ENCODE results near the gene TMEM245. TPM values are rescaled to one million over a fixed set of nuclear protein-coding genes. Genes with fewer than 3 reads are reported as not detected.

TMEM245 gene
- polyA plus RNA-seq, 2 of the 4 experiments (the other 2 are of a cell fraction), result 44.9 to 88.9 TPM

- H3K4me1 ChIP-seq, result peaks cover 5% of the 10 kb centered on the region; the same call in 1 of the 3 replicates
- TF ChIP-seq ATOH8 (CRISPR knock-in tag; IDR thresholded peaks at IDR 0.05; ENCODE audit: low read depth) (no peak), JUN (IDR thresholded peaks at IDR 0.05) (no peak), SMC3 (IDR thresholded peaks at IDR 0.05) (no peak), ZNF302 (CRISPR knock-in tag; IDR thresholded peaks at IDR 0.05) (no peak), MYC (IDR thresholded peaks at IDR 0.05; ENCODE audit: borderline replicate concordance, low read length) (no peak), FOXS1 (CRISPR knock-in tag; IDR thresholded peaks at IDR 0.05) (no peak), HOXB5 (CRISPR knock-in tag; IDR thresholded peaks at IDR 0.05) (no peak)
- H3K27ac ChIP-seq, result no peak overlapping the region
- DNase-seq (ENCODE audit: low read depth in 1 of 2, low spot score in 1 of 2) (no peak), FAIRE-seq (no peak), ATAC-seq (no peak)
- no peak overlapping the region for H3K4me2 ChIP-seq
- no peak overlapping the region for H3K4me3 ChIP-seq
- 90% methylated on average over 5 of the region's 5 CpGs for WGBS (ENCODE audit: missing lambda C conversion rate)
- H3K9me3 ChIP-seq, result no peaks in the 10 kb centered on the region
- POLR2A ChIA-PET, result no interaction called here
- CTCF ChIA-PET, result no interaction called here
Observed at GRCh38 chr9:109141375-109141774, 21.6 kb upstream of the TMEM245 start.

GRCh38 chr9:109139851-109140250, 20.1 kb upstream of the TMEM245 start:
- Histone ChIP-seq H3K4me1 (peaks cover 5% of the 10 kb centered on the region; the same call in 1 of the 3 replicates), H3K27ac (no peak overlapping the region), H3K4me3 (no peak overlapping the region), H3K9me3 (no peaks in the 10 kb centered on the region), H3K4me2 (no peak overlapping the region)
- ChIA-PET POLR2A (no interaction called here), CTCF (interaction anchor here (1.1 kb wide), 1 partner anchor 10 kb away, joined by 3 read pairs; no protein-coding TSS in a partner anchor)
- TF ChIP-seq MAZ (IDR thresholded peaks at IDR 0.05; ENCODE audit: borderline replicate concordance, low read depth, low read length), result no peak
- no peak for TF ChIP-seq CEBPB (IDR thresholded peaks at IDR 0.05)
- no peak for TF ChIP-seq MYC (IDR thresholded peaks at IDR 0.05; ENCODE audit: borderline replicate concordance, low read length)
- no peak for TF ChIP-seq FOXS1 (CRISPR knock-in tag; IDR thresholded peaks at IDR 0.05)
- no peak for TF ChIP-seq JUNB (IDR thresholded peaks at IDR 0.05)
- TF ChIP-seq ZSCAN20 (CRISPR knock-in tag; IDR thresholded peaks at IDR 0.05), result no peak
- no peak for TF ChIP-seq MAX (IDR thresholded peaks at IDR 0.05)
- no peak for TF ChIP-seq HOXA7 (CRISPR knock-in tag; IDR thresholded peaks at IDR 0.05)
- TF ChIP-seq CBX2 (IDR thresholded peaks at IDR 0.05; ENCODE audit: borderline replicate concordance, low read depth), result no peak
- no peak for TF ChIP-seq SMC3 (IDR thresholded peaks at IDR 0.05)
- no peak for TF ChIP-seq RARB (CRISPR knock-in tag; IDR thresholded peaks at IDR 0.05)
- no peak for TF ChIP-seq CBX8 (IDR thresholded peaks at IDR 0.05)
- no peak for TF ChIP-seq POLR2A (IDR thresholded peaks at IDR 0.05; ENCODE audit: low read length)
- TF ChIP-seq SREBF2 (IDR thresholded peaks at IDR 0.05), result no peak
- TF ChIP-seq RFX5 (IDR thresholded peaks at IDR 0.05), result no peak
- no peak for ATAC-seq
- no peak for FAIRE-seq
- WGBS (ENCODE audit: missing lambda C conversion rate), result 69% methylated on average over 1 of the region's 1 CpG
- no peak for DNase-seq (ENCODE audit: low read depth in 1 of 2, low spot score in 1 of 2)

- H3K4me3 ChIP-seq, result no peak overlapping the region
- no peaks in the 10 kb centered on the region for H3K9me3 ChIP-seq
- CTCF ChIA-PET, result no interaction called here
- 73% methylated on average over 2 of the region's 2 CpGs for WGBS (ENCODE audit: missing lambda C conversion rate)
- H3K27ac ChIP-seq, result no peak overlapping the region
- DNase-seq (ENCODE audit: low read depth in 1 of 2, low spot score in 1 of 2), result no peak
- no peak for ATAC-seq
- POLR2A ChIA-PET, result no interaction called here
- no peak overlapping the region for H3K4me2 ChIP-seq
- TF ChIP-seq EHF (CRISPR knock-in tag; IDR thresholded peaks at IDR 0.05) (no peak), E2F6 (IDR thresholded peaks at IDR 0.05; ENCODE audit: borderline replicate concordance, low read depth) (no peak), SMC3 (IDR thresholded peaks at IDR 0.05) (no peak), NR3C1 (IDR thresholded peaks at IDR 0.05) (no peak), MYC (IDR thresholded peaks at IDR 0.05; ENCODE audit: borderline replicate concordance, low read length) (no peak), HMGXB4 (CRISPR knock-in tag; IDR thresholded peaks at IDR 0.05; ENCODE audit: borderline replicate concordance) (no peak), TP53 (CRISPR knock-in tag; IDR thresholded peaks at IDR 0.05) (no peak), CBX8 (IDR thresholded peaks at IDR 0.05) (no peak), USF2 (IDR thresholded peaks at IDR 0.05) (no peak), FOSL2 (IDR thresholded peaks at IDR 0.05) (no peak), FOSL2 (CRISPR knock-in tag; IDR thresholded peaks at IDR 0.05) (no peak), HES2 (IDR thresholded peaks at IDR 0.05) (no peak), FOSB (CRISPR knock-in tag; IDR thresholded peaks at IDR 0.05) (no peak), JUNB (IDR thresholded peaks at IDR 0.05) (no peak), ZFP36 (IDR thresholded peaks at IDR 0.05; ENCODE audit: borderline replicate concordance, partially characterized antibody) (no peak), CHD4 (IDR thresholded peaks at IDR 0.05; ENCODE audit: borderline replicate concordance) (no peak), RNF2 (IDR thresholded peaks at IDR 0.05; ENCODE audit: borderline replicate concordance, low read depth) (no peak), ESRRA (IDR thresholded peaks at IDR 0.05; ENCODE audit: borderline replicate concordance, low read length) (no peak)
- H3K4me1 ChIP-seq, result no peaks in the 10 kb centered on the region
- FAIRE-seq, result no peak
Observed at GRCh38 chr9:109138421-109138820, 18.7 kb upstream of the TMEM245 start.
